ENCODE measurements around the gene PIGBOS1. TPM values are rescaled to one million over a fixed set of nuclear protein-coding genes. Genes with fewer than 3 reads are reported as not detected.

The PIGBOS1 gene
- total RNA-seq, 1 experiment from 2014 or later, result 13.0 TPM

DNA sequence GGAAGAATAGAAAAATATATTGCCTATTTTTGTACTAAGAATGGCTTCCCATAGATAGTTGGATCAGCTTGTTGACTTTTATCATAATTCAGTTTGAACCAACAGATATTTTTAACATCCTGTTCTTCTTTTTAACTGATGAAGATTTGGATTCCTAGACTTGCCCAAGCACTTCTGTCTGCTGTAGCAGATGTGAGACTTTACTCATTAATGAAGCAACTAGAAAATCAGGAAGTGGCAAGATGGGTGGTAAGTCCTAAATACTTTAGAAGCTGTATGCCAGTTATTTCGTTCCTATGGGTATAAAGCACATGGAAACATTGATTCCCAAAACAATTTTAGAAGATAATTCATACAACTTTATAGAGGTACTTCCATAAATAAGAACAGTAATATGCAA, 8.5 kb upstream of the PIGBOS1 start (continued):
- TF ChIP-seq ATF6 (CRISPR knock-in tag; IDR thresholded peaks at IDR 0.05), result no peak
- TF ChIP-seq SOX15 (CRISPR knock-in tag; IDR thresholded peaks at IDR 0.05), result no peak

GRCh38 chr15:55322467-55322866, 3.5 kb upstream of the PIGBOS1 start:
- Mint-ChIP-seq H3K4me1 (peaks cover 27% of the 10 kb centered on the region), H3K27ac (peak overlapping the region; percentile 91), H3K27me3 (ENCODE audit: low read depth) (no peaks in the 10 kb centered on the region), H3K4me3 (no peak overlapping the region), H3K36me3 (no peaks in the 10 kb centered on the region), H3K9me3 (no peaks in the 10 kb centered on the region)
- ChIA-PET CTCF (interaction anchor here (0.8 kb wide), 1 partner anchor 113 kb away, joined by 3 read pairs; no protein-coding TSS in a partner anchor), POLR2A (interaction anchor here (0.6 kb wide), 1 partner anchor 143 kb away, joined by 3 read pairs; no protein-coding TSS in a partner anchor)
- no peak for ATAC-seq
- no peak for DNase-seq (ENCODE audit: low spot score)
- TF ChIP-seq, protein P1, sequence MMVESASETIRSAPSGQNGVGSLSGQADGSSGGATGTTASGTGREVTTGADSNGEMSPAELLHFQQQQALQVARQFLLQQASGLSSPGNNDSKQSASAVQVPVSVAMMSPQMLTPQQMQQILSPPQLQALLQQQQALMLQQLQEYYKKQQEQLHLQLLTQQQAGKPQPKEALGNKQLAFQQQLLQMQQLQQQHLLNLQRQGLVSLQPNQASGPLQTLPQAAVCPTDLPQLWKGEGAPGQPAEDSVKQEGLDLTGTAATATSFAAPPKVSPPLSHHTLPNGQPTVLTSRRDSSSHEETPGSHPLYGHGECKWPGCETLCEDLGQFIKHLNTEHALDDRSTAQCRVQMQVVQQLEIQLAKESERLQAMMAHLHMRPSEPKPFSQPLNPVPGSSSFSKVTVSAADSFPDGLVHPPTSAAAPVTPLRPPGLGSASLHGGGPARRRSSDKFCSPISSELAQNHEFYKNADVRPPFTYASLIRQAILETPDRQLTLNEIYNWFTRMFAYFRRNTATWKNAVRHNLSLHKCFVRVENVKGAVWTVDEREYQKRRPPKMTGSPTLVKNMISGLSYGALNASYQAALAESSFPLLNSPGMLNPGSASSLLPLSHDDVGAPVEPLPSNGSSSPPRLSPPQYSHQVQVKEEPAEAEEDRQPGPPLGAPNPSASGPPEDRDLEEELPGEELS (CRISPR knock-in tag; IDR thresholded peaks at IDR 0.05), result no peak
- TF ChIP-seq, protein P2, sequence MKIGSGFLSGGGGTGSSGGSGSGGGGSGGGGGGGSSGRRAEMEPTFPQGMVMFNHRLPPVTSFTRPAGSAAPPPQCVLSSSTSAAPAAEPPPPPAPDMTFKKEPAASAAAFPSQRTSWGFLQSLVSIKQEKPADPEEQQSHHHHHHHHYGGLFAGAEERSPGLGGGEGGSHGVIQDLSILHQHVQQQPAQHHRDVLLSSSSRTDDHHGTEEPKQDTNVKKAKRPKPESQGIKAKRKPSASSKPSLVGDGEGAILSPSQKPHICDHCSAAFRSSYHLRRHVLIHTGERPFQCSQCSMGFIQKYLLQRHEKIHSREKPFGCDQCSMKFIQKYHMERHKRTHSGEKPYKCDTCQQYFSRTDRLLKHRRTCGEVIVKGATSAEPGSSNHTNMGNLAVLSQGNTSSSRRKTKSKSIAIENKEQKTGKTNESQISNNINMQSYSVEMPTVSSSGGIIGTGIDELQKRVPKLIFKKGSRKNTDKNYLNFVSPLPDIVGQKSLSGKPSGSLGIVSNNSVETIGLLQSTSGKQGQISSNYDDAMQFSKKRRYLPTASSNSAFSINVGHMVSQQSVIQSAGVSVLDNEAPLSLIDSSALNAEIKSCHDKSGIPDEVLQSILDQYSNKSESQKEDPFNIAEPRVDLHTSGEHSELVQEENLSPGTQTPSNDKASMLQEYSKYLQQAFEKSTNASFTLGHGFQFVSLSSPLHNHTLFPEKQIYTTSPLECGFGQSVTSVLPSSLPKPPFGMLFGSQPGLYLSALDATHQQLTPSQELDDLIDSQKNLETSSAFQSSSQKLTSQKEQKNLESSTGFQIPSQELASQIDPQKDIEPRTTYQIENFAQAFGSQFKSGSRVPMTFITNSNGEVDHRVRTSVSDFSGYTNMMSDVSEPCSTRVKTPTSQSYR (CRISPR knock-in tag; IDR thresholded peaks at IDR 0.05), result no peak
- no peak for TF ChIP-seq MXD4 (CRISPR knock-in tag; IDR thresholded peaks at IDR 0.05; ENCODE audit: borderline replicate concordance)
- TF ChIP-seq, protein P3, sequence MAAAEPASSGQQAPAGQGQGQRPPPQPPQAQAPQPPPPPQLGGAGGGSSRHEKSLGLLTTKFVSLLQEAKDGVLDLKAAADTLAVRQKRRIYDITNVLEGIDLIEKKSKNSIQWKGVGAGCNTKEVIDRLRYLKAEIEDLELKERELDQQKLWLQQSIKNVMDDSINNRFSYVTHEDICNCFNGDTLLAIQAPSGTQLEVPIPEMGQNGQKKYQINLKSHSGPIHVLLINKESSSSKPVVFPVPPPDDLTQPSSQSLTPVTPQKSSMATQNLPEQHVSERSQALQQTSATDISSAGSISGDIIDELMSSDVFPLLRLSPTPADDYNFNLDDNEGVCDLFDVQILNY (CRISPR knock-in tag; IDR thresholded peaks at IDR 0.05), result no peak
- TF ChIP-seq, protein P4, sequence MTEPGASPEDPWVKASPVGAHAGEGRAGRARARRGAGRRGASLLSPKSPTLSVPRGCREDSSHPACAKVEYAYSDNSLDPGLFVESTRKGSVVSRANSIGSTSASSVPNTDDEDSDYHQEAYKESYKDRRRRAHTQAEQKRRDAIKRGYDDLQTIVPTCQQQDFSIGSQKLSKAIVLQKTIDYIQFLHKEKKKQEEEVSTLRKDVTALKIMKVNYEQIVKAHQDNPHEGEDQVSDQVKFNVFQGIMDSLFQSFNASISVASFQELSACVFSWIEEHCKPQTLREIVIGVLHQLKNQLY (CRISPR knock-in tag; IDR thresholded peaks at IDR 0.05), result no peak
- no peak for TF ChIP-seq JUN (CRISPR knock-in tag; IDR thresholded peaks at IDR 0.05)
- no peak for TF ChIP-seq PREB (CRISPR knock-in tag; IDR thresholded peaks at IDR 0.05; ENCODE audit: borderline replicate concordance)
- TF ChIP-seq CTCF (IDR thresholded peaks at IDR 0.05), result no peak

DNA sequence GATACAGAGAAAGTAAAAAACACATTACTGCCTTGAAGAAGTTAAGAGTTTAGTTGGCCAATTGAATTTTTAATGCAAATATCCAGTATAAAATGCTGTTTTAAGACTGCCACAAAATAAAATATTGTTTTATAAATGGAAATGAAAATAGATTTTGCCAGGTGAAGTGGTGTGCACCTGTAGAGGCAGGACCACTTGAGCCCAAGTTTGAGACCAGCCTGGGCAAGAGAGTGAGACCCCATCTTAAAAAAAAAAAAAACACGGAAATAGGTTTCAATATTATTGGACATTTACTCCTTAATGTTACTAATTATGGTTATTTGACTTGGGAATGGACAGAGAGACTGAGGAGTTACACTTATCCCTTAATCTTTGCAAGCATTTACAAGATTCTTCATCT, 2.0 kb upstream of the PIGBOS1 start:
- TF ChIP-seq, protein P5, sequence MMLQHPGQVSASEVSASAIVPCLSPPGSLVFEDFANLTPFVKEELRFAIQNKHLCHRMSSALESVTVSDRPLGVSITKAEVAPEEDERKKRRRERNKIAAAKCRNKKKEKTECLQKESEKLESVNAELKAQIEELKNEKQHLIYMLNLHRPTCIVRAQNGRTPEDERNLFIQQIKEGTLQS (CRISPR knock-in tag; conservative IDR thresholded peaks at IDR 0.05), result no peak
- TF ChIP-seq CDX4 (CRISPR knock-in tag; IDR thresholded peaks at IDR 0.05; ENCODE audit: borderline replicate concordance), result no peak
- no peak for TF ChIP-seq GRHL2 (CRISPR knock-in tag; IDR thresholded peaks at IDR 0.05; ENCODE audit: insufficient replicate concordance, severe bottlenecking)
- TF ChIP-seq CBFB (CRISPR knock-in tag; IDR thresholded peaks at IDR 0.05; ENCODE audit: low read depth), result no peak
- TF ChIP-seq NFYB (CRISPR knock-in tag; conservative IDR thresholded peaks at IDR 0.05; ENCODE audit: low read depth), result no peak
- no peak for TF ChIP-seq GABPB1 (CRISPR knock-in tag; IDR thresholded peaks at IDR 0.05)
- no peak for TF ChIP-seq ATF2 (CRISPR knock-in tag; IDR thresholded peaks at IDR 0.05; ENCODE audit: borderline replicate concordance, low read depth)
- no peak for TF ChIP-seq RORB (CRISPR knock-in tag; IDR thresholded peaks at IDR 0.05)
- ATAC-seq (no peak), DNase-seq (ENCODE audit: low spot score) (no peak)
- Mint-ChIP-seq H3K4me1 (peaks cover 27% of the 10 kb centered on the region), H3K36me3 (0 out of 2 replicates have a peak, but pooled peaks cover 3% of the 10 kb centered on the region), H3K4me3 (no peak overlapping the region), H3K27ac (no peak overlapping the region), H3K27me3 (ENCODE audit: low read depth) (no peaks in the 10 kb centered on the region), H3K9me3 (no peaks in the 10 kb centered on the region)
- CTCF ChIA-PET, result no interaction called here
- POLR2A ChIA-PET, result no interaction called here
